Activated CD4-positive, CD25-positive, alpha-beta regulatory T cell (primary cell): ENCODE measurements around the gene SYT7.

ENCODE experiments used
- DNase-seq, 4 experiments: peaks; one replicate each; lab custom pipeline; 2025; lab: John Stamatoyannopoulos, UW

SYT7 gene

DNA sequence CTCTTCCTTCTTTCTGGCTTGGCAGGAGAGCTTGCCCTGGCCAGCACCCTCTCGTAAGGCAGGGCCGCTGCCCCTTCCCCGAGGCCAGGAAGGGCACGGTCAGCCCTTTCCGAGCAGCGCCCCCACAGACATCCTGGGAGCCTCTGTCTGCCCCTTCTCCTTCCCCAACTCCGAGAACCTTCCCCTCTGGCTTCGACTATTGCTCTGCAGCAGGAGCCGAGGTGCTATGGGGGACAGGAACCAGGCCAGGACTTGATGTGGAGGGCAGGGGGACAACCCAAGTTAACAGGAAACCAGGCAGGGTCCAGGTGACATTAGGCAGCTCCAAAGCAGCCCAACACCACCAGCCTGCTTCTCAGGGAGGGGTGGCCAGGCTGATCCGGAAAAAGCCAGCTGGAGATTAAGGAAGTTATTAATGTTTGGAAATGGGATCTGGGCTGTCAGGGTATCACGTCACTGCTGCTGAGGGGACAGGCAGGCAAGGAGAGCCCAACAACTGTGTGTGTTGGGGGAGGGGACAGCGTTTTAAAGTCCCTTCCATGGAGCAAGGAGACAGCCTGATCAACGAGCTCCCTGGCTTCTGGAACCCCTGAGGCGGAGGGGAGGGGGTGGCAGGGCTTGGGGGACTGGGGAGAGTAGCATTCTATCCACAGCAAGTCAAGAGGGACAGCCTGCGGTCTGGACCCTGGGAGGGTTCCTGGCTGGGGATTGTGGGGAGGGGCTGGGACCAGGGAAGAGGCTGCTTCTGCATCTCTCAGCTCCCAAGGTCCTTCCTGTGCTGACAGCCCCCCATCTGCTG is 27.3 kb downstream of the SYT7 start:
- no peak for DNase-seq

DNA sequence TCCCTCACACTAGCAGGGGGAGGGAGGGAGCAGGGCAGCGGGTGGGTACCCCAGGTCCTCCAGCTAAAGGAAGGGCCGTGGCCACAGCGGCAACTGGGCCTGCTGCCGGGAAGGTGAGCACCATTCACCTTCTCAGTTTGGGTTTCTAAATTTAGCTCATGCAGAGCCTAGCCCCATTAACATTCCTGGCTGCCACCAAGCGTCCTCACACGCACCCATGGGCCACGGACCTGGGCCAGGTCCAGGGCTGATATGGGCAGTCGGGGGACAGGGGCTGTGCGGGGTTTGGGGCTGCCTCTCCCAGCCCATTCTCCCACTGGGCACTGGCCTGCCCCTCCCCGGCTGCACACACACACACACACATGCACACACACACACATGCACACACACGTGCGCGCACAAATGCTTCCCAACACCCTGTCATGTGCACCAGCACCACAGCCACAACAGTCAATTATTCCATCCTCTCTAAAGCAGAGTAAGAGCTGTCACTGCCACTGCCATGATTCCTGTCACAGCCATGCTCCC is 28.7 kb downstream of the SYT7 start:
- DNase-seq, result no peak

GRCh38 chr11:61551634-61552033 is 29.2 kb downstream of the SYT7 start:
- no peak for DNase-seq

DNA sequence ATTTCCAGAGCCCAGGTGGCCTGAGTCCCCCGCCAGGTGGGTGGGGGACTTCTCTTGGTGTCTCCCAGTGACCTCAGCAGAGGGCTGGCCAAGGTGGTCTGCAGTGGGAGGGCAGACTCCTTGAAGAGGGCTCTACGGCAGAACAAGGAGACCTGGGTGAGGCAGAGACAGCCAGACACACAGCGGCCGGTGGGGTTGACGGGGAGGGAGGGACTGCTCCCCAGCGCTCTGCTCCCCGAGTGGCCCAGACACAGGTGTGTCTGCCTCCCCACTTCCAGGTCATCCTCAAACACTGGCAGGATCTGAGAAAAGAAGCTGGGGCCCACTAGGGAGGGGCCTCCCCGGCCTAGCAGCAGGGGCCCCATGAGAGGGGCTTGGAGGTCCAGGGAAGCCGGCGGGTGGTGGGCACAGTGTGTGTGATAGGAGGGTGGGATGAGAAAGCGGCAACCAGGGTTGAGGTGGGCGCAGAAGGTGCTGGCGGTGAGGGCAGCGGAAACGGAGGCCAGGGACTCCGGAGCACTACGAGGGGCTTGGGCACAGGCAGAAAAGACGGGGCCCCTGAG is 30.1 kb downstream of the SYT7 start:
- no peak for DNase-seq

DNA sequence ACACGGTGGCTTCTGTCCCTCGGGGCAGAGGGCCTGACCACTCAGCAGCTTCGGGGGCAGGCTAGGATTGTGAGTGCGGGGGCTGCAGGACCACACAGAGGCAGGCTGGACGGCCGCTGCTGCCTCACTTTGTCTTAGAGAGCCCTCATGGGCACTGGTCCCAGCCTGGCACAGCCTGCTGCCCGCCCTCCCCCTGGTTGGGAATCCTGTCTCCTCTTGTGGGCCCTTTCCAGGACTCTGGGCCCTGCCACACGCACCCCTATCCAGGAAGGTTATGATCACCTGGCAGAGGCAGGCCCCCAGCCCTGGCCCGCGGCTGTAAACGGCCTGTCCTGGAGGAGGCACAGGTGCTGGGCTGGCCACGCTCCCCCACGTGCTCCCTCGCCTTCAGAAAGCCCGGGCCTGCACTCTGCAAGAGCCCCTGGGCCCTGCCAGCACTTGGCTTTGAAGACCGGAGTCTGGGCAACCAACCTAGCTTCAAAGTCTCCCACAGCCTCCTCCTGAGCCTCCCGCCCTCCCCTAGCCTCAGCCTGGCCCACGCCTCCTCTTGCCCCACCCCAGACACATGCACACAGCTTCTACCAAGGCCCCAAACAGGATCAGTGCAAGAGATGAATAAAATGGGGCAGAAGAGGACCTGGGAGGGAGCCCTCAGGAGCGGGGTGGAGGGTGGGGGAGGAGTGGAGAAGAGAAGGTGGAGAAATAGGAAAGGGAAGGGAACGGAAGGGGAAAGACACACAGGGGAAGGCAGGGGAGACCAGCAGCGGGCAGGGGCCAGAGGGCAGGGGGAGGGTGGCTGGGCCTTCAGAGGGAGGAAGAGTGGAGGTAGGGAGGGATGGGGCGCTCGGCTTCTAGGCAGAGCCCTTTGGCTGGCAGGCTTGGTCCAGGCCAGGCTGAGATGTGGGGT is 31.0 kb downstream of the SYT7 start:
- DNase-seq, result no peak

GRCh38 chr11:61549177-61549576 is 31.7 kb downstream of the SYT7 start:
- no peak for DNase-seq

DNA sequence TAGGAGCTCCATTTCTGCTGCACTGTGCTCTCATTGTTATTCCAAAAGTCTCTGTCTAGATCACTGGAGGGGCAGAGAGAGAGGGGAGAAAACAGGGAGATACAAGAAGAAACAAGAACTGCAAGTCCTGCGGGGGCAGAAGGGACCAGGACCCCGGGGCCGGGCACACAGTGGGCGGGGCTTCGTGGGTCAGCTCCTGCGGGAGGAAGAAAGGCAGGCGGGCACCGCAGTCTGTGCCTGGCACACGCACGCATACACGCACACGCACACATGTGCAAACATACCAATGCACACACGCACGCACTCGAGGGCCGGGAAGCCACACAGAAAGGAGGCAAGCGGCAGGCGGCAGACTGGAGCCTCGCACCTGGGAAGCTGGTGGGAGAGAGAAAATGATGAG is 33.6 kb downstream of the SYT7 start:
- no peak for DNase-seq

DNA sequence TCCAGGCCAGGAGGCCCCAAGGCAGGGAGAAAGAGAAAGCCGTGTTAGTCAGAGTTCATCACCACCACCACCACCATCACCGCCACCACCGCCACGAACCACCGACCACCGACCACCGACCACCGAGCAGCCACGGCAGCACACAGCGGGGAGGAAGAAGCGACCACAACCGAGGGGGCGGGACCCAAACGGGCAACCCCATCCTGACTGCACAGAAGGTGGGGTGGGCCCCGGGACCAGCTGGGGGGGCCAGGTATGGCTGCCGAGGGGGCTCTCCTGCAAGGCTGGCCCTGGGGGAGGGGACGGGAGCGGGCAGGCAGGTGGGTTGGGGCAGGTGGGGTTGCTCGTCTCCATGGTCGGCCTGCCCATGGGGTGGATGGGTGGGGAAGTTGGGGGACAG is 34.2 kb downstream of the SYT7 start:
- DNase-seq, result no peak

GRCh38 chr11:61545921-61546320 is 35.0 kb downstream of the SYT7 start:
- no peak for DNase-seq

DNA sequence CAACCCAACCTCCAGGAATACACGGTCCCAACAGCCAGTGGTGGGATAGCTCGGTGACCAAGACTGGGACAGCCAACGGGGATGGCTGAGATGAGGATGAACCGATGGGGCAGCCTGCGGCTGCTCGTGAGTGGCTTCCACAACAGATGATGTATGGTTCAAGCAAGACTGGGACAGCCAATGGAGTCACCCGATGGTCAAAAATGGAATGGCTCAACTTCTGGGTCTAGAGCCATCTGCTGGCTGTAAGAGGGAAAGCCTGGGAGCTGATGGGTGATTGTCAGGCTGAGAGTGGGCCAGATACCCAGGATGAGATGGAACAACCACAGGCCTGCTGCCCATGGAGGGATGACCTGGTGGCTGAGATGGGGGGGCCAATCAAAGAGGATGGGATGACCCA is 35.5 kb downstream of the SYT7 start:
- DNase-seq, result no peak

- no peak for DNase-seq
These were observed 36.4 kb downstream of the SYT7 start for GRCh38 chr11:61544466-61544865.

GRCh38 chr11:61543606-61544306 is 37.1 kb downstream of the SYT7 start:
- no peak for DNase-seq

DNA sequence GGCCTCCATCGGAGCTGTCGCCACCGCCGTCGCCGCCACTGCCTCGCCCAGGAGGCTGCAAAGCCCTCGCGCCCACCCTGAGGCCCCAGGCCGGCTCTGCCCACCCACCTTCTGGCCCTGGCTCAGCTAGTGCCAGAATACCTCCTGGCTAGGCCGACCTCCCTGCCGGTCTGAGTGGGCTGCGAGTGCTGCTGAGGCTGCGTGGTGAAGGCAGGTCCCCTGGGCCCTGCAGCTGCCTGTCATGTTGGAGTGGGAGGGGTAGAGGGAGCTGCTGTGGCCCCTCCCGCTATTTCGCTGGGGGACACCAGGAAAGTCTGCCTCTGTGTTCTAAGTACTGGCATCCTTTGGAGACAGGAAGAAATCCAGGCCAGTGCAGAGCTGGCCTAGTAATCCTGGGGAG is 38.2 kb downstream of the SYT7 start:
- no peak for DNase-seq

DNA sequence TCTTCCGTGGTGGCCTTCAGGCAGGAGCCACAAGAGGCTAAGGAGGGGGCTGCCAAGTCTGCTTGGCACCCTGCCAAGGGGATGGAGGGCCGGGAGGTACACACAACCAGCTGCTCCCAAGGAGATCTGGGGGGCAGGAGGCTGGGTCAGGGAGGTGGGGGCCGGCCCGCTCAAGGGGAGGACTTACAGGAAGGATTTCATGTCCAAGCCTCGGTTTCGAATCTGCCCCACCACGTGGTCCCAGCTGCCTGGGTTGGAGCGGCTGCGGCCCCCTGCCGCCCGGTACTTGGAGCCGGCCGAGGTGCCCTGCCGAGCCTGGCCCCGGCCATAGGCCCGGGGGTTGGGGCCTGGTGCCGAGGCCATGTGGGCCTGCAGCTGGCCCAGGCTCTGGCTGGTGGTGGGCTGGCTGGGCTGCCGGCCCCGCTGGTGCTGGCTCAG is 38.8 kb downstream of the SYT7 start:
- DNase-seq, result no peak

- DNase-seq, result no peak
These were observed 39.3 kb downstream of the SYT7 start for GRCh38 chr11:61541598-61541997.

- DNase-seq, result no peak
These were observed 40.3 kb downstream of the SYT7 start for GRCh38 chr11:61540528-61540927.

GRCh38 chr11:61539831-61540357 is 41.0 kb downstream of the SYT7 start:
- no peak for DNase-seq

- DNase-seq, result no peak
These were observed 41.9 kb downstream of the SYT7 start for GRCh38 chr11:61539006-61539405.

DNA sequence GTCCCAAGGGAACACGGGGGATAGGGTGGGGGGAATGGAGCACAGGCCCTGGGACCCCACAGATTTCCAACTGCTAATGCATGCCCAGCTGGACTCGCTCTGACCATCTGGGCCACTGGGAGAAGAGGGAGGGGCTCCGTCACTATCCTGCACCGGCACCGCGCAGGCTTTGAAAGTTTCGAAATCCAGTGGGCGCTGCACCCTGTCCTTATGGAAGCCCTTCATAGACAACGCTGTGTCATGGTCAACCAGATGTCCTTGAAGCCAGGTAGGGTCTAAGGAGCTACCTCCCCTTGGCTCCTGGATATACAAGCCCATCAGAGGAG is 42.3 kb downstream of the SYT7 start:
- no peak for DNase-seq

- DNase-seq, result no peak
These were observed 43.5 kb downstream of the SYT7 start for GRCh38 chr11:61537326-61537725.

DNA sequence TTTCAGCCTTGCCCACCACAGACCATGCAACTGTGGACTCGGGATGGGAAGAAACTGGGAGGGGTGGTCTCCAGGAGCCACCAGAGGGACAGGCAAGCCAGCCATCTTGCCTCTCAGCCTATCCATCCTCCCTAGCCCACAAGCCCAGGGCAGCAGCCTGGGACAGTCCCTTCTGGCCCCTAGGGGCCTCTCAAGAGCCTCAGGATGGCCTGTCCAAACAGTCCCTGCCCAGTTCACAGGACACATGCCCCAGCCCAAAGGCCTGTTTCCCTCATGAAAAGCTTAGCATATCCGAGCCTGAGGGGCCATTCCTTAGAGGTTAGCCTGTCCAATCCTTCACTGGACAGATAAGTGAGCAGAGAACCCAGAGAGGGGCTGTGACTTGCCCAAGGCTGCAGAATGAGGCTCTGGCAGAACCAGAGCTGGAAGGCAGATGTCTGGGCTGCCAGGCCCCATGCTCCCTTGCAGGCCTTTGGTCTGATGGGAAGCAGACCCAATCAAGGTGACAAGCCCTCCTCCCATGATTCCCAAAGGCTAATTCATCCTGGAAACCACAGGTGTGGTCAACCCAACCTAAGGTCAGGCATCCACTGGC is 44.1 kb downstream of the SYT7 start:
- no peak for DNase-seq
